Mesodermal cell (in vitro differentiated cells): ENCODE measurements around the gene SLC44A4.
"Not testable (repeated sequence)": the region's sequence is repeated elsewhere in the genome, so short reads cannot be mapped to it uniquely, and the experiment has no call there.

Experiments used
- H3K27ac ChIP-seq: 2 replicates; pipeline ENCODE4 v1.7.0; 2013; ENCODE audit warnings: mild to moderate bottlenecking, low read depth, low read length, moderate library complexity; ENCODE audit not compliant: severe bottlenecking
- H3K36me3 ChIP-seq: 2 replicates; pipeline ENCODE4 v1.7.1; 2013; ENCODE audit warnings: mild to moderate bottlenecking, low read length, moderate library complexity; ENCODE audit not compliant: control insufficient read depth, insufficient read depth
- H3K4me1 ChIP-seq: one replicate; pipeline ENCODE4 v1.7.1; 2013; ENCODE audit warnings: mild to moderate bottlenecking, low read length; ENCODE audit not compliant: insufficient read depth, control insufficient read depth, poor library complexity, severe bottlenecking
- H3K4me3 ChIP-seq: 2 replicates; pipeline ENCODE4 v1.7.0; 2013; ENCODE audit warnings: low read length, control low read depth, mild to moderate bottlenecking; ENCODE audit not compliant: insufficient read depth, poor library complexity, severe bottlenecking; ENCODE audit errors: extremely low read depth
- H3K9me3 ChIP-seq: 2 replicates; pipeline ENCODE4 v1.7.1; 2013; ENCODE audit warnings: mild to moderate bottlenecking, low read length, moderate library complexity; ENCODE audit not compliant: control insufficient read depth
- WGBS, 2 experiments: methylation state at CpG; one replicate each; pipeline ENCODE4 v1.1.5; 2013; ENCODE audit warnings: missing lambda C conversion rate in 2 of 2; ENCODE audit not compliant: insufficient coverage in 2 of 2; 5-methylcytosine and 5-hydroxymethylcytosine counted together

Gene SLC44A4

DNA sequence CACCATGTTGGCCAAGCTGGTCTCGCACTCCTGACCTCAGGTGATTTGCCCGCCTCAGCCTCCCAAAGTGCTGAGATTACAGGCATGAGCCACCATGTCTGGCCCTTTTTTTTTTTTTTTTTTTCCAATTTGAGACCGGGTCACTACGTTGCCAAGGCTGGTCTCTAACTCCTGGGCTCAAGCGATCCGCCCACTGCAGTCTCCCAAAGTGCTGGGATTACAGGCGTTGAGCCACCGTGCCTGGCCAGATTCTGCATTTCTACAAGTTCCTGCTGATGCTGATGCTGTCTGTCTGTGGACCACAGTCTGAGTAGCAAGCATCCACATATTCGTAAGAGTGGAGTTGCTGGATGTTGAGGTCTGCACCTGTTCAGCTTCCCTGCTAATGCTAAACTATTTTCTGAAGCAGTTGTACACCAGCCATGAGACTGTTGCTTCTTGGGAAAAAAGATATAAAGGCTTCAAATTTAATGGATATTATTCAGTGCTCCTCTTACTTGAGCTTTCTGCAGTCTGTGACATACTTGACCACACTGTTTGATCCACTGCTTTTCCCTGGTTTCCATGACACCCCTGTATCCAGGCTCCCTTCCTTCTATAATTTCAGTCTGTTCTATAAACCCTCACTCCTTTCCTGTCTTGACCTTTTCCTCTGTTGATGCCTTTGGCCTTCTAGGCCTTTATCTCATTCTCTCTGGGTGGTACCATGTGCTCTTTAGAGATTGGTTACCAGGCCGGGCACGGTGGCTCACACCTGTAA is 33.2 kb upstream of the SLC44A4 start:
- Histone ChIP-seq H3K36me3 (no peaks in the 10 kb centered on the region), H3K27ac (no peak overlapping the region), H3K9me3 (no peaks in the 10 kb centered on the region), H3K4me3 (no peak overlapping the region), H3K4me1 (no peaks in the 10 kb centered on the region)
- WGBS, 2 experiments = 77 to 81% methylated on average over 10 to 11 of the region's 11 CpGs

DNA sequence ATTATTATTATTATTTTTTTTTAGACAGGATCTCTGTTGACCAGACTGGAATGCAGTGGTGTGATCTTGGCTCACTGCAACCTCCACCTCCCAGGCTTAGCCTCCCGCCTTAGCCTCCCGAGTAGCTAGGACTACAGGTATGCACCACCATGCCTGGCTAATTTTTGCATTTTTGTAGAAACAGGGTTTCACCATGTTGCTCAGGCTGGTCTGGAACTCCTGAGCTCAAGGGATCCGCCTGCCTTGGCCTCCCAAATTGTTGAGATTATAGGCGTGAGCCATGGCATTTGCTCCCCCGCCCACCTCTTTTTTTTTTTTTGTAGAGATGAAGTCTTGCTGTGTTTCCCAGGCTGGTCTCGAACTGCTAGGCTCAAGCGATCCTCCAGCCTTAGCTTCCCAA is 30.5 kb upstream of the SLC44A4 start:
- not testable (repeated sequence) for H3K4me3 ChIP-seq, H3K36me3 ChIP-seq, H3K9me3 ChIP-seq, H3K4me1 ChIP-seq, H3K27ac ChIP-seq
- WGBS, 2 experiments = 81 to 84% methylated on average over 7 of the region's 7 CpGs

DNA sequence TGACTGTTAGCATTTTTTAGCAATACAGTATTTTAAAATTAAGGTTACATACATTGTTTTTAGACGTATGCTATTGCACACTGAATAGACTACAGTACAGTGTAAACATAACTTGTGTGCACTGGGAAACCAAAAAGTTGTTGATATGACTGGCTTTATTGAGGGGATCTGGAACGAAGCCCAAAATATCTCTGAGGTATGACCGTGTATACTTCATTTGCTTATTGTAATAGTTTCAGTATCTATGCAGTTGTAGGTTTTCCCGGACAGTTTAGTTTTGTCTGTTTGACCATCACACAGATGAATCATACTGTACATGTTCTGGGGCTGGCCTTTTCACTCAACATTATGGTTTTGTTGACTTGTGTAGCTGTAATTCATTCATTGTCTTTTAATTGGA is 30.0 kb upstream of the SLC44A4 start:
- WGBS, 2 experiments = 93% methylated on average over 2 of the region's 4 CpGs; no CpG with 5 or more reads in 1 of the 2 experiments
- H3K4me3 ChIP-seq = no peak overlapping the region
- no peaks in the 10 kb centered on the region for H3K4me1 ChIP-seq
- H3K9me3 ChIP-seq = no peaks in the 10 kb centered on the region
- no peak overlapping the region for H3K27ac ChIP-seq
- no peaks in the 10 kb centered on the region for H3K36me3 ChIP-seq

DNA sequence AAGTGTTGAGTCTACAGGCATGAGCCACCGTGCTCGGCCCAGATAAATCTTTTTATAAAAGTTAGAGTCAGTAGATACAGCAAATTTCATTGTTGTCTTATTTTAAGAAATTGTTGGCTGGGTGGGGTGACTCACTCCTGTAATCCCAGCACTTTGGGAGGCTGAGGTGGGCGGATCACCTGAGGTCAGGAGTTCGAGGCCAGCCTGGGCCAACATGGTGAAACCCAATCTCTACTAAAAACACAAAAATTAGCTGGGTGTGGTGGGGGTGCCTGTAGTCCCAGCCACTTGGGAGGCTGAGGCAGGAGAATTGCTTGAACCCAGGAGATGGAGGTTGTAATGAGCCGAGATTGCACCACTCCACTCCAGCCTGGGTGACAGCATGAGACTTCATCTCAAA is 29.5 kb upstream of the SLC44A4 start:
- not testable (repeated sequence) for H3K4me1 ChIP-seq, H3K9me3 ChIP-seq, H3K27ac ChIP-seq, H3K4me3 ChIP-seq, H3K36me3 ChIP-seq
- 86% methylated on average over 3 of the region's 5 CpGs; no CpG with 5 or more reads in 1 of the 2 experiments for WGBS, 2 experiments

DNA sequence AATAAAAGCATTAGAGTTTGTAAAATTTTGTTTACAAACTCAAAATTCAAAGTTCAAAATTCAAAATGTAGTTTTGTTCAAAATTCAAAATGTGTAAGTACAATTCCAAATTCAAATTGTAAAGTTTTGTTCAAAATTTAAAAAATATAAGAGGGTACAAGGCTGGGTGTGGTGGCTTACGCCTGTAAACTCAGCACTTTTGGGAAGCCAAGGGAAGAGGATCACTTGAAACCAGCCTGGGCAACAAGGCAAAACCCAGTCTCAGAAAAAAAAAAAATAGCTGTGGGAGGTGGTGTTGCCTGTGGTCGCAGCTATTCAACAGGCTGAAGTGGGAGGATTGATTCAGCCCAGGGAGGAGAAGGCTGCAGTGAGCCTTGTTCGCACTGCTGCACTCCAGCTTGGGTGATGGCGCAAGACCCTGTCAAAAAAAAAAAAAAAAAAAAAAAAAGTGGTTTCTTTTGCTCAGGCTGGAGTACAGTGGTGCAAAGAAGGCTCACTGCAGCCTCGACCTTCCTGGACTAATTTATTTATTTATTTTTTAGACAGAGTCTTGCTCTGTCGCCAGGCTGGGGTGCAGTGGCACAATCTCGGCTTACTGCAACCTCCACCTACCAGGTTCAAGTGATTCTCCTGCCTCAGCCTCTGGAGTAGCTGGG is 28.5 kb upstream of the SLC44A4 start:
- no peak overlapping the region for H3K4me3 ChIP-seq
- no peaks in the 10 kb centered on the region for H3K36me3 ChIP-seq
- no peaks in the 10 kb centered on the region for H3K9me3 ChIP-seq
- WGBS, 2 experiments = 74 to 100% methylated on average over 2 to 4 of the region's 7 CpGs
- H3K4me1 ChIP-seq = no peaks in the 10 kb centered on the region
- H3K27ac ChIP-seq = no peak overlapping the region

DNA sequence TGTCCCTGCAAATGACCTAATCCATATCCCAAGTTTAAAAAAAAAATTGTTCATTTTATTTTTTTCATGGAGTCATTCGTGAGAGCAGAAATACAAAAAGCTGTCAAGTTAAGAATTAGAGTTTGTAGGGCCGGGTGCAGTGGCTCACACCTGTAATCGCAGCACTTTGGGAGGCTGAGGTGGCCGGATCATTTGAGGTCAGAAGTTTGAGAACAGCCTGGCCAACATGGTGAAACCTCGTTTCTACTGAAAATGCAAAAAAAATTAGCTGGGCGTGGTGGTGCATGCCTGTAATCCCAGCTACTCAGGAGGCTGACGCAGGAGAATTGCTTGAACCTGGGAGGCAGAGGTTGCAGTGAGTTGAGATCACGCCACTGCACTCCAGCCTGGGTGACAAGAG is 27.9 kb upstream of the SLC44A4 start:
- H3K4me3 ChIP-seq, H3K27ac ChIP-seq, H3K36me3 ChIP-seq, H3K4me1 ChIP-seq, H3K9me3 ChIP-seq: not testable (repeated sequence)
- WGBS, 2 experiments = 88 to 92% methylated on average over 7 of the region's 8 CpGs

DNA sequence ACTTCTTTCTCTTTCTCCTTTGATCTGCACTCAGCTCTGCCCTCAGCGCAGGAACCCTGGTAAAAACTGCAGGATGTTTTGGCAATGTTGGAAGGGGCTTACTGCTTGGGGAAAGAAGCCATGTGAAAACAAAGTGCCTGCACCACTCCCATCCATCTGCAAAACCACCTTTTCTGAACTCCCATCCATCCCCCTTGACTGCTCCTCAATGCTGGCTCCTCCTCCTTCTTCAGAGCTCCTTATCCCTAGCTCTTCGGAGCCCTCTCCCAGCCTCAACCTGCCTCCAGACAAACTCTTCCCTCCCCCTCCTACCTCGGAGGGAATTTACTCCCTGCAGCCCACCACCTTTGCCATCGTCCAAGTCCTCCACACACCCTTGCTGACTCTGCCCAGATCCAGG is 27.3 kb upstream of the SLC44A4 start:
- Histone ChIP-seq H3K27ac (no peak overlapping the region), H3K4me1 (peaks cover under 1% of the 10 kb centered on the region), H3K4me3 (no peak overlapping the region), H3K9me3 (no peaks in the 10 kb centered on the region), H3K36me3 (no peaks in the 10 kb centered on the region)
- WGBS, 2 experiments = 0 to 11% methylated on average over 2 to 3 of the region's 4 CpGs

DNA sequence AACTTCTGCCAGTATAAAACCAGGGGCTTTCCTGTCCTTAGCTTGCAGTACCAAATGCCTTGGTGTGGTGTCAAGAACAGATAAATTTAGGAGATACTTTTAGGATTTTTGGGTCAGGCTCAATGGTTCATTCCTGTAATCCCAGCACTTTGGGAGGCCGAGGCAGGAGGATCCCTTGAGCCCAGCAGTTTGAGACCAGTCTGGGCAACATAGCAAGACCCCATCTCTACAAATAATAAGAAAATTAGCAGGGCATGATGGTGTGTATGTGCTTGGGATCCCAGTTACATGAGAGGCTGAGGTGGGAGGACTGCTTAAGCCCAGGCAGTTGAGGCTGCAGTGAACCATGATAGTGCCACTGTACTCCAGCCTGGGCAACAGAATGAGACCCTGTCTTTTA is 26.2 kb upstream of the SLC44A4 start:
- Histone ChIP-seq H3K9me3 (no peaks in the 10 kb centered on the region), H3K27ac (no peak overlapping the region), H3K36me3 (no peaks in the 10 kb centered on the region), H3K4me3 (no peak overlapping the region), H3K4me1 (peaks cover 2% of the 10 kb centered on the region)
- no CpG with 5 or more reads among the region's 1 CpG for WGBS, 2 experiments

DNA sequence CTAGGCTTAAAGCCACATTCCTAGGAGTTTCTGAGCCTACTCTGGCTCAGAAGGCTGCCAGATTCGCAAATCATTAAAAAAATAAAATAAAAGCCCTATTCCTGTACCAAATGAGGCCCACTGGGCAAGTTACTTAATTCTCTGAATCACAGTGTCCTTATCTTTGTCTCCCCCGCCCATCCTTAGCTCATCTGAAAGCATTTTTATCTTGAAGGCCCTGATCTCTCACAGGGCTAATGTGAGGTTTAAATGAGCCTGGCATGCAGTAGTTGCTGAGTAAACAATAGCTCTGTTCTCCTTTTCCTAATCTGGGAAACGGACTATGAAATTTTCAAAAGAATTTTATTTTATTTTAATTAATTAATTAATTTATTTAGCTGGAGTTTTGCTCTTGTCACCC is 25.2 kb upstream of the SLC44A4 start:
- Histone ChIP-seq H3K4me3 (no peak overlapping the region), H3K27ac (no peak overlapping the region), H3K36me3 (peaks cover 3% of the 10 kb centered on the region), H3K9me3 (no peaks in the 10 kb centered on the region), H3K4me1 (peaks cover 10% of the 10 kb centered on the region)
- WGBS, 2 experiments = 80 to 90% methylated on average over 1 of the region's 3 CpGs

DNA sequence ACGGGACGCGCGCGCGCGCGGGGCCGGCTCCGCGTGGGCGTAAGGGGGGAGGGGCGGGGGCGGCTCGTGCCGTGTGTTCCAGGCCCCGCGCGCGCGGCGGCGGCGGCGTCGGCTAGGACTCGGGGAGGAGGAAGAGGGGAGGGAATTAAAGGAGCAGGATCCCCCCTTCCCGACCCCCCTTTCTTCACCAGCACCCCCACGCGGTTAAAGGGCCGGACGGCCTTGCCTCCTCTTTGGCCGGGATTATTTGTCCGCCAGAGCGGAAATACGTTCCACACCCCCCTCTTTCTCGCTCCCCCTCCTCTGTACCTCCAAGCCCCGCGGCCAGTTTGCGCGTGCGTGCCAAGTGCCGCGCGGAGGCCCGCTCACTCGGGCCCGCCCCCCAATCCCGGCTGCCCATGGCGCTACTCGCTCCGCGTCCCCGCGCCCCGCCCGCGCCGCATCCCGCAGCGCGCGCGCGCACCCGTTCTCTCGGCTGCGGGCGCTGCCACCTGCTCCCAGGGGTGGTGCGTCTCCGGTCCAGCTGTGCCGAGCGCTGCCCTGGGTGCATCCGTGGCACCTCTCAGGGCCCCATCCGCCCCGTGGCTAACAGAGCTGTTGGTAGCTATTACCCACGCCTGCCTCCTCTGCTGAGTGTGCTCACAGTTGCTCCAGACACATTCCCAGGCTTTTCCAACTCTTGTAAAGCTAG is 23.3 kb upstream of the SLC44A4 start, which contains the start of gene ZBTB12:
Gene ZBTB12 (minus strand): TSS at position 134 of the 691 bp plus-strand sequence. CDS start 781 bp downstream, outside the sequence.
- peak within 1 kb of the TSS; percentile 49 for H3K27ac ChIP-seq
- no peaks in the 10 kb centered on the region for H3K9me3 ChIP-seq
- H3K36me3 ChIP-seq = peaks cover 3% of the 10 kb centered on the region
- WGBS, 2 experiments = 1 to 2% methylated on average over 31 to 45 of the region's 77 CpGs
- H3K4me3 ChIP-seq = peak within 1 kb of the TSS; percentile 59
- peaks cover 14% of the 10 kb centered on the region for H3K4me1 ChIP-seq
